Measurements from ENCODE around the gene PLA2G12B.

The PLA2G12B gene

DNA sequence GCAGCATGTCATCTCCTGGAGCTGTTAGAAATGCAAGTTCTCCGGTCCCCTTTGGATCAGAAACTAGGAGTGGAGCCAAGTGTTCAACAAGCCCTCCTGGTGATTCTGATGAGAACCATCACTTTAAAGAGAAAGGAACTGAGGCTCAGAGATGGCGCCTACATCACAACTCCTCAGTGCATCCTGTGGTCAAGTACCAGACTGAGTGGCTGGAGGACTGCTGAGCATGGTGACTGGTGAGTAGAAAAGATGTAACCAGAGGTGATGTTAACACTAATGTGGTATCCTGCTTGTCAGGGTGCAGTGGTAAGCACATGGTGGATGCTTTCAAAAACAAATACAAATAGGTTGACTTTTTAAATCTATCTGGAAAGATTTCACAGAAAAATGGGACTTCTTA, 64.5 kb downstream of the PLA2G12B start:
- no peak for DNase-seq (ENCODE audit: low read depth)

DNA sequence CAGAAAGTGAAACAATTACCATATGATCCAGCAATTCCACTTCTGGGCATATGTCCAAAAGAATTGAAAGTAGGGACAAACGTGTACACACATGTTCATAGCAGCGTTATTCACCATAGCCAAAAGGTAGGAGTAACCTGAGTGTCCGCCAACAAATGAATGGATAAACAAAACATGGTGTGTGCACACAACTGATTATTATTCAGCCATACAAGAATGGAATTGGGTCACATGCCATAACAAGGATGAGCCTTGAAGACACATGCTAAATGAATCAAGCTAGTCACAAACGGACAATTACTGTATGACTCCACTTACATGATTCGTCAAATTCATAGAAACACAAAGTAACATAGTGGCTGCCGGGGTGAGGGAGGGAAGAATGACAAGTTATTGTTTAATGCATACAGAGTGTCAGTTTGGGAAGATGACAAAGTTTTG, 65.2 kb downstream of the PLA2G12B start:
- no peak for DNase-seq (ENCODE audit: low read depth)

DNA sequence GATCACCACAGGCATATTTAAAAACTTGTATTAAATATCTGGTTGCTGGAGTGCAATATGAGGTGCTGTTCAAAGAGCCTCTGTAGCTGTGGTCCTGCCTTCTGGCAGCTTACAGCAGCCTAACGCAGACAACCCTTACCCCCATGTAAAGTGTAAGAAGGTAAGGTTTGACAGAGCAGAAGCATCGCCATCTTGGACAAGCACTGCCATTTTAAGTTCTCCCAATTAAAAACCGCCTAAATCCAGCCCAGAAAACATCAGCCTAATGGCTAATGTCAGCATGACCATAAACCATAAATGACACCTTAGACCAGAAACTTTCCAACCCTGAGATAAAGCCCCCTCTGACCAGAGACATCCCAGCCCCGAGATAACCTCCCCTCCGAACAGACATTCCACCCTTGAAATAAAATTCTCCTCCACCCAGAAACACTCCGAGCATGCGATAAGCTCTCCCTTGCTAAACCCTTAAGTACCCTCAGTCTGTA, 66.4 kb downstream of the PLA2G12B start:
- DNase-seq (ENCODE audit: low read depth) = no peak

DNA sequence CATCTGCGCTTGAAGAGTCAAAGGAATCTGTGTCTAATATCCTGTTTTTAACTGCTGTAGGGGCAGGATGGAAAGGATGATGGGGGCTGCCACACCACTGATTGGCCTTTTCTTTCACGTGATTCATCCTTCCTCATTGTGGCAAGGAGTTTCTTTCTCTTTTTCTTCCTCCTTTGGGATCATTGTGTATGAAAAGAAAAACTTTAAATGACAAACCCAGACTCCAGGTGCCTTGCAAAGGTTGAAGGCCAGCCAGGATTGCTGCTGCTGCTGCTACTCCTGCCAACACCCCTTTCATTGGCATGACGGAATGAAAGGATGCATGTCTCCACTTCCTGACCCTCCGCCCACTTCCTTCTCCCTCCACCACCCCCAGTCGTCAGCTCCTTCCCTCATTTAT, 67.6 kb downstream of the PLA2G12B start:
- no peak for DNase-seq (ENCODE audit: low read depth)

DNA sequence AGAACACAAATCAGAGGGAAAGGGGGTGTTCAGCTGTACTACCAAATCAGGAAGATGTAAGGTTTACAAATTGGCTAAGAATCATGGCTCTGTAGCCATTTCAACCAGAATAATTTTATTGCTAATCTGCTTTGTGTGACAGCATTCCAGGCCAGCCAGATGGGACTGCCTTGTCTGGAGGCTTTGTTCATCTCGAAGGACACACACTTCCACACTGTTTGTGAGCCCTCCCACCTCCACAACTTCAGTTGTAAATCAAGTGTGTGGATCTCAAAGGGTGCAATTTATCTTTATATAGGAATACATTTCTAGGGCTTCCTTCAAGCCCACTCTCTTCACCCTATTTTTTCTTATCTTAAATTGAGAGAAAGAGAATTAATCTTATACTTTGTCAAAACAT, 68.0 kb downstream of the PLA2G12B start:
- DNase-seq (ENCODE audit: low read depth) = no peak

DNA sequence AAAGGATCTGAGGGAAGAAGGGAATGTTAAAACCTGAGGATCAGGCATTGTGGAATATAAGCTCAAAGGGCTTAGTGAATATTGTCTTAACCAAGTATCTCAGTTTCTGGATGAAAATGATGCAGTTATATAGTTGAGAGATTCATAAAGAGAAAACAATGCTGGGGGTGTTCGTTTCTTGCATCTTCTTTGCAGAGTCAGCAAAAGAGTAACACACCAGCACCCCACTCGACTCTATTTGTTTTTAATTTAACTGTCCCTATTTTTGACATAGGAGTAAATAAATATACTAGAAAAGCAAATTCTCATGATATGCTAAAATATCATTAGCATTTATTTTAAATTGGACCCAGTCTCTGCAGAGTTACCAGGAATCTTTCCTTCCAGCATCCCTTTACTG, 68.7 kb downstream of the PLA2G12B start:
- DNase-seq (ENCODE audit: low read depth) = no peak
